ENCODE data around the gene UST. TPM values are rescaled to one million over a fixed set of nuclear protein-coding genes. Genes with fewer than 3 reads are reported as not detected.
A peak's percentile ranks its signal among the peaks of the same experiment; 100 is the strongest.

UST gene
- total and polyA plus RNA-seq, 9 of the 15 experiments (the other 6 are each of a cell fraction or from before 2014, with no cell fraction given): 0.04 to 0.10 TPM; not detected in 7

DNA sequence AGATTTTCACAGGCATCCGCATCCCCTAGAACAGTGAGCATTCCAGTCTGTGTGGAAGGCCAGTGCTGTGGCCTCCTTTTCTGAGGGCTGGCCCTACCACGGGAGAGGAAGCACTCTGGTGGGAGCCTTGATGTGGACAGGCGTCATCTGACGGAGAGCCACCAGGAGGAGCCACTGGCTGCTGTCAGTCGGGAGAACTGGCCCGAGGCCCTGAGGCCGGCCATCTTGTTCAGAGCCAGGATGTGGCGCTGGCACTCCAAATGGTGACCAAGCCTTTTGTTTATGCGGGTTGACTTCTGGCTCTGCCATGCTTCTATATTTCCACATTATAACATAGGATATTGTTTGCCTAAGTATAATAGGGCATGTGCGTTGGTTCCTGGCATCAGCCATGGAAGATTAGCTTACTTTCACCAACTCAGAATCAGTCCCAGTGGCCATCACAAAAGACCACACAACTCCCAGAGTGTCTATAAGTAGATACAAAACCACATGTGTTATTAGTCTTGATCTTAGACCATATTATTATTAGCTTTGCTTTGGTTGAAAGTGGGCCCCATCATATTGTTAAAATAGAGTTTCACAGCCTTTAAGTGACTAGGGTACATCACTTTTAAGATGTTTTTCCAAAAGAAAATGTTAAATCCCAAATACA lies 296.8 kb downstream of the UST start (continued):
- TF ChIP-seq, protein P1, sequence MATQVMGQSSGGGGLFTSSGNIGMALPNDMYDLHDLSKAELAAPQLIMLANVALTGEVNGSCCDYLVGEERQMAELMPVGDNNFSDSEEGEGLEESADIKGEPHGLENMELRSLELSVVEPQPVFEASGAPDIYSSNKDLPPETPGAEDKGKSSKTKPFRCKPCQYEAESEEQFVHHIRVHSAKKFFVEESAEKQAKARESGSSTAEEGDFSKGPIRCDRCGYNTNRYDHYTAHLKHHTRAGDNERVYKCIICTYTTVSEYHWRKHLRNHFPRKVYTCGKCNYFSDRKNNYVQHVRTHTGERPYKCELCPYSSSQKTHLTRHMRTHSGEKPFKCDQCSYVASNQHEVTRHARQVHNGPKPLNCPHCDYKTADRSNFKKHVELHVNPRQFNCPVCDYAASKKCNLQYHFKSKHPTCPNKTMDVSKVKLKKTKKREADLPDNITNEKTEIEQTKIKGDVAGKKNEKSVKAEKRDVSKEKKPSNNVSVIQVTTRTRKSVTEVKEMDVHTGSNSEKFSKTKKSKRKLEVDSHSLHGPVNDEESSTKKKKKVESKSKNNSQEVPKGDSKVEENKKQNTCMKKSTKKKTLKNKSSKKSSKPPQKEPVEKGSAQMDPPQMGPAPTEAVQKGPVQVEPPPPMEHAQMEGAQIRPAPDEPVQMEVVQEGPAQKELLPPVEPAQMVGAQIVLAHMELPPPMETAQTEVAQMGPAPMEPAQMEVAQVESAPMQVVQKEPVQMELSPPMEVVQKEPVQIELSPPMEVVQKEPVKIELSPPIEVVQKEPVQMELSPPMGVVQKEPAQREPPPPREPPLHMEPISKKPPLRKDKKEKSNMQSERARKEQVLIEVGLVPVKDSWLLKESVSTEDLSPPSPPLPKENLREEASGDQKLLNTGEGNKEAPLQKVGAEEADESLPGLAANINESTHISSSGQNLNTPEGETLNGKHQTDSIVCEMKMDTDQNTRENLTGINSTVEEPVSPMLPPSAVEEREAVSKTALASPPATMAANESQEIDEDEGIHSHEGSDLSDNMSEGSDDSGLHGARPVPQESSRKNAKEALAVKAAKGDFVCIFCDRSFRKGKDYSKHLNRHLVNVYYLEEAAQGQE (IDR thresholded peaks at IDR 0.05; ENCODE audit: borderline replicate concordance): peak; percentile 60
- TF ChIP-seq, protein P1 (CRISPR knock-in tag; IDR thresholded peaks at IDR 0.05; ENCODE audit: low read depth): no peak
- TF ChIP-seq ZNF766 (CRISPR knock-in tag; conservative IDR thresholded peaks at IDR 0.05) (no peak), ZNF197 (CRISPR knock-in tag; IDR thresholded peaks at IDR 0.05; ENCODE audit: low read depth) (no peak), ZKSCAN1 (IDR thresholded peaks at IDR 0.05; ENCODE audit: low read depth, low read length) (no peak), SIN3B (IDR thresholded peaks at IDR 0.05; ENCODE audit: low read depth) (no peak), SUPT5H (IDR thresholded peaks at IDR 0.05) (no peak), RFX1 (IDR thresholded peaks at IDR 0.05) (no peak), HLTF (IDR thresholded peaks at IDR 0.05) (no peak)
- TF ChIP-seq, protein P2, sequence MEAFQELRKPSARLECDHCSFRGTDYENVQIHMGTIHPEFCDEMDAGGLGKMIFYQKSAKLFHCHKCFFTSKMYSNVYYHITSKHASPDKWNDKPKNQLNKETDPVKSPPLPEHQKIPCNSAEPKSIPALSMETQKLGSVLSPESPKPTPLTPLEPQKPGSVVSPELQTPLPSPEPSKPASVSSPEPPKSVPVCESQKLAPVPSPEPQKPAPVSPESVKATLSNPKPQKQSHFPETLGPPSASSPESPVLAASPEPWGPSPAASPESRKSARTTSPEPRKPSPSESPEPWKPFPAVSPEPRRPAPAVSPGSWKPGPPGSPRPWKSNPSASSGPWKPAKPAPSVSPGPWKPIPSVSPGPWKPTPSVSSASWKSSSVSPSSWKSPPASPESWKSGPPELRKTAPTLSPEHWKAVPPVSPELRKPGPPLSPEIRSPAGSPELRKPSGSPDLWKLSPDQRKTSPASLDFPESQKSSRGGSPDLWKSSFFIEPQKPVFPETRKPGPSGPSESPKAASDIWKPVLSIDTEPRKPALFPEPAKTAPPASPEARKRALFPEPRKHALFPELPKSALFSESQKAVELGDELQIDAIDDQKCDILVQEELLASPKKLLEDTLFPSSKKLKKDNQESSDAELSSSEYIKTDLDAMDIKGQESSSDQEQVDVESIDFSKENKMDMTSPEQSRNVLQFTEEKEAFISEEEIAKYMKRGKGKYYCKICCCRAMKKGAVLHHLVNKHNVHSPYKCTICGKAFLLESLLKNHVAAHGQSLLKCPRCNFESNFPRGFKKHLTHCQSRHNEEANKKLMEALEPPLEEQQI (IDR thresholded peaks at IDR 0.05): no peak
- TF ChIP-seq, protein P3, sequence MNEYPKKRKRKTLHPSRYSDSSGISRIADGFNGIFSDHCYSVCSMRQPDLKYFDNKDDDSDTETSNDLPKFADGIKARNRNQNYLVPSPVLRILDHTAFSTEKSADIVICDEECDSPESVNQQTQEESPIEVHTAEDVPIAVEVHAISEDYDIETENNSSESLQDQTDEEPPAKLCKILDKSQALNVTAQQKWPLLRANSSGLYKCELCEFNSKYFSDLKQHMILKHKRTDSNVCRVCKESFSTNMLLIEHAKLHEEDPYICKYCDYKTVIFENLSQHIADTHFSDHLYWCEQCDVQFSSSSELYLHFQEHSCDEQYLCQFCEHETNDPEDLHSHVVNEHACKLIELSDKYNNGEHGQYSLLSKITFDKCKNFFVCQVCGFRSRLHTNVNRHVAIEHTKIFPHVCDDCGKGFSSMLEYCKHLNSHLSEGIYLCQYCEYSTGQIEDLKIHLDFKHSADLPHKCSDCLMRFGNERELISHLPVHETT (CRISPR knock-in tag; conservative IDR thresholded peaks at IDR 0.05 in 1 of 2, IDR thresholded peaks at IDR 0.05 in 1 of 2): peak in 1 of 2 experiments; percentile 43; a peak in 1 of 4 replicates
- TF ChIP-seq, protein P4, sequence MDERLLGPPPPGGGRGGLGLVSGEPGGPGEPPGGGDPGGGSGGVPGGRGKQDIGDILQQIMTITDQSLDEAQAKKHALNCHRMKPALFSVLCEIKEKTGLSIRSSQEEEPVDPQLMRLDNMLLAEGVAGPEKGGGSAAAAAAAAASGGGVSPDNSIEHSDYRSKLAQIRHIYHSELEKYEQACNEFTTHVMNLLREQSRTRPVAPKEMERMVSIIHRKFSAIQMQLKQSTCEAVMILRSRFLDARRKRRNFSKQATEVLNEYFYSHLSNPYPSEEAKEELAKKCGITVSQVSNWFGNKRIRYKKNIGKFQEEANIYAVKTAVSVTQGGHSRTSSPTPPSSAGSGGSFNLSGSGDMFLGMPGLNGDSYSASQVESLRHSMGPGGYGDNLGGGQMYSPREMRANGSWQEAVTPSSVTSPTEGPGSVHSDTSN (CRISPR knock-in tag; IDR thresholded peaks at IDR 0.05; ENCODE audit: low read depth): no peak
- TF ChIP-seq, protein P4 (tag; conservative IDR thresholded peaks at IDR 0.05; ENCODE audit: low read depth): peak; percentile 31; the same call in 1 of the 2 replicates
